ENCODE data around the gene KATNB1.

GRCh38 chr16:57704011-57704904 is 31.3 kb upstream of the KATNB1 start:
- TF ChIP-seq POLR2AphosphoS5 (IDR thresholded peaks at IDR 0.05; ENCODE audit: low read depth, low read length) = no peak
- TF ChIP-seq TAF1 (IDR thresholded peaks at IDR 0.05; ENCODE audit: borderline replicate concordance, insufficient read depth, low read length) = no peak
- TF ChIP-seq SIN3A (IDR thresholded peaks at IDR 0.05; ENCODE audit: borderline replicate concordance, insufficient read depth, low read length) = no peak
- TF ChIP-seq REST (IDR thresholded peaks at IDR 0.05; ENCODE audit: insufficient read depth in 1 of 2, low read depth in 2 of 2, low read length in 2 of 2) = no peak
- no peak for TF ChIP-seq FOXP2 (optimal IDR thresholded peaks at IDR 0.05; ENCODE audit: borderline replicate concordance, extremely low read depth, extremely low read length, insufficient read depth)

Measured in PFSK-1 (cell line).